Measurements from ENCODE around the gene GTPBP3.

The GTPBP3 gene

DNA sequence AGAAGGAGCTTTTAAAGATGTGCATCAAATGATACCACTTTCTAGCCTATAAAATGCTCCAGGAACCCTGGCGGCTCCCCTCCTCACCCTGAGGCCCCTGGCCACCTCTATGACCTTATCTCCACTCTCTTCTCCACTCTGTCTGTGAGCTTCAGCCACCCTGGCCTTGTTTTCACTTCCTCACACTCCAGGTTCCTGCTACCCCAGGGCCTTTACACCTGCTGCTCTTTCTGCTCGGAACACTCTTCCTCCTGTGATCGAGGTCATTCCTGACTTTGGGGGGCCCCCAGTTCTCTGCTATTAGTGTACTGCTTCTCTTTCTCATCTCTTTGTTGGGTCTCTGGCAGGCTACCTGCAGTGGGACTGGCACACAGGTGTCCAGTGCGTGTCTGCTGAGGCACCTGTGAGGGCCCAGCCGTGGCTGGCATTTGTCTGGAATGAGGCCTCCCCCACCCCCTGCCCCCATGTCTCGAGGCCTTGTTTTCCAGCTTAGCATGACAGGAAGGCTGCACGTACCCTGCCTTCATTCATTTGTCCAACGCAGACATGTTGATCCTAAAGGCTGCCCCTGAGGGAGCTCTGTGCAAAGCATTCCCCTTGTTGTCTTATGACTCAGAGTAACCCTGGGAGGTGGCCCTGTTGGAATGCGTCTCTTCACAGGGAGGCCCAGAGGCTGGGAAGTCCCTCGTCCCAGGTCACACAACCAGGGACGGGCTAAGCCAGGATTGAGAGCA, 25.7 kb upstream of the GTPBP3 start:
- peak overlapping the region; percentile 67 for H3K4me3 ChIP-seq (ENCODE audit: low read length)
- H3K9ac ChIP-seq (ENCODE audit: low read length) = peak overlapping the region; percentile 60
- peak; percentile 76 for DNase-seq (ENCODE audit: low read depth)
- peaks cover 25% of the 10 kb centered on the region for H3K36me3 ChIP-seq (ENCODE audit: control insufficient read depth, insufficient read depth, low read length, severe bottlenecking)
- peaks cover 29% of the 10 kb centered on the region for H3K4me1 ChIP-seq (ENCODE audit: control insufficient read depth, insufficient read depth, low read length)
- no peaks in the 10 kb centered on the region for H3K27me3 ChIP-seq (replicated peaks; ENCODE audit: control insufficient read depth, insufficient read depth, low read length)
- H3K9me3 ChIP-seq (ENCODE audit: control insufficient read depth, low read length) = no peaks in the 10 kb centered on the region

DNA sequence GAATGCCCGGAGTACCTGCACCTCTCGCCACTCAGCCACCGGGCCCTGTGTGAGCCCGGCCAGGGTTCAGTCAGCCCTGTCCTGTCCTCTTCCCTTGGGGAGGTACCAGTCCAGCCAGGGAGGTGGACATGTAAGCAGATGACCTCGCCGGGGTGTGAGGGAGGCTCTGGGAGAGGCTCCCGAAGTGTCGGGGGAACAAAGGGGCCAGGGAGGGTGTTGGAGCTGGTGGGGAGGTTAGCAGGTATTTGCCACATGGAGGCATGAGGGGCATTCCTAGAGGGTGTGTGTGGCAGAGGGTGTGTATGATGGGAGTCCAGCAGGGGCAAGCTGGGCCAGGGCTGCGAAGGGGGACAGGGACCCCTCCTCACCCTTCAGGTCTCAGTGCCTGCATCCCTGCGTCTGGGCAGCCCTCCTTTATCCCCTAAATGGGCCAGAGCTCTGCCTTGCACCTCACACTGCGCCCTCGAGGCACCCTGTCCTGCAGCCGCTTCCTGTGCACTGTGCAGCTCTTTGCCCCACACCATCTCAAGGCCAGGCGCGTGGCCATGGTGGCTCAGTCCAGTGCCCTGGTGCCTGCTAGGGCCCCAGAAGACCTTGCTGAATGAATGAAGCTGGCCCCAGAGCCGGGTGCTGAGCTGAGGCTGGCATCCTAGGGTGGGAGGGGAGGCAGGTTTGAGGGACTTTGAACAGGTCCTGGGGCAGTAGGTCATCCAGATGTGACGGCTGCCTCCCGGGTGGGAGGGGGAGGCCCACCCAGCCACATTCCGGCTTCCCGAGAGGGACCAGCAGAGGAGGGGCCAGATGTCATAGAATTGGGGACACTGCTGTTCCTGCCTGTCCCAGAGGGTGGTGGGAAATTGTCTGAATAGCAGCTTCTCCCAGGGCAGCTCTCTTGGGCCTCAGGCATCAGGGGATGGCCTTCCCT, 24.9 kb upstream of the GTPBP3 start:
- Histone ChIP-seq H3K9ac (ENCODE audit: low read length) (peak overlapping the region; percentile 60), H3K4me1 (ENCODE audit: control insufficient read depth, insufficient read depth, low read length) (peaks cover 26% of the 10 kb centered on the region), H3K4me3 (ENCODE audit: low read length) (peak overlapping the region; percentile 67)

DNA sequence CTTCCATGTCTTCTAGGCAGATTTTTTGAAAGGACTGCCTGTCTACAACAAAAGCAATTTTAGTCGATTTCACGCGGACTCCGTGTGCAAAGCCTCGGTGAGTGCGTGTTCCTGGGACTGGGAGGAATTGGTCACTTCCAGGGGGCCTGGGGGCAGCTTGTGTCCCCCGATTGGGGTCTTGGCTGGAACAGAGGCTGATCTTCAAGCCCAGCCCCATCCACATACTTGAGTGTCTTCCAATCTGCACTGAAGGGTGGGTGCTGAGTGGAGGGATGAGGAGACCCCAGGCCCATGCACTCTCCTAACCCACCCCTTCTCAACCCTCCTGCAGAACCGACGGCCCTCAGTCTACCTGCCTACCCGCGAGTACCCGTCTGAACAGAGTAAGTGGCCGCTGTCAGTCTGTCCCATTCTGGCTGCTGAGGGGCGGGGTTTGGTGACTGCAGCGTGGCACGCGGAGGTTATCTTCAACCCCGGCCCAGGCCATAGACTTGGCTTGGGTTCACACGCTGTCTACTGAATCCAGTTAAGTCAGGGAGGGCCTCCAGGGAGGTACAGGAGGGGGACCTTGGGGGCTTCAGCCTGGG, 23.3 kb upstream of the GTPBP3 start:
- DNase-seq (ENCODE audit: low read depth) = no peak
- peaks cover 28% of the 10 kb centered on the region for H3K36me3 ChIP-seq (ENCODE audit: control insufficient read depth, insufficient read depth, low read length, severe bottlenecking)
- no peak overlapping the region for H3K4me3 ChIP-seq (ENCODE audit: low read length)
- no peak overlapping the region for H3K9ac ChIP-seq (ENCODE audit: low read length)
- H3K9me3 ChIP-seq (ENCODE audit: control insufficient read depth, low read length) = no peaks in the 10 kb centered on the region
- H3K27me3 ChIP-seq (replicated peaks; ENCODE audit: control insufficient read depth, insufficient read depth, low read length) = no peaks in the 10 kb centered on the region
- H3K4me1 ChIP-seq (ENCODE audit: control insufficient read depth, insufficient read depth, low read length) = peaks cover 26% of the 10 kb centered on the region

More for the DNA sequence above, 24.9 kb upstream of the GTPBP3 start:
- Histone ChIP-seq H3K27me3 (replicated peaks; ENCODE audit: control insufficient read depth, insufficient read depth, low read length) (no peaks in the 10 kb centered on the region), H3K9me3 (ENCODE audit: control insufficient read depth, low read length) (no peaks in the 10 kb centered on the region), H3K36me3 (ENCODE audit: control insufficient read depth, insufficient read depth, low read length, severe bottlenecking) (peaks cover 25% of the 10 kb centered on the region)
- DNase-seq (ENCODE audit: low read depth) = no peak

DNA sequence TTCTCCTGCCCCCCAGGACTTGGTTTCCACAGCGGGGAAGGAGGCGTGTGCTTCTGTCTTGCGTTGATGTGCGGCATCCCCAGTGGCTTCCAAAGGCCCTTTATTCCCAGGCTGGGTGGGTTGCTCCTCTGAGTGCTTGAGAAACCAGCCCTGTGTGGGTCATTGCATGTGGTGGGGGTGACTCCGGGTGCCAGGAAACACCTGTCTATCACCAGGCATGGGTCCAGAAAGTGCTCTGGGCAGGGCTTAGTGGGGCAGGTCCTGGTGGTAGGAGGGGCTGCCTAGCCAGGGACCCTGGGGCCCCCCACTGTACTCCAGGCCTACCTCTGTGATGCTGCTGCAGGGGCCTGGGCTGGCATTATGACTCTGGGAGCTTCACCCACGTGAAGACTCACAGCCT, 18.4 kb upstream of the GTPBP3 start:
- Histone ChIP-seq H3K4me1 (ENCODE audit: control insufficient read depth, insufficient read depth, low read length) (peaks cover 16% of the 10 kb centered on the region), H3K9me3 (ENCODE audit: control insufficient read depth, low read length) (no peaks in the 10 kb centered on the region), H3K4me3 (ENCODE audit: low read length) (no peak overlapping the region), H3K9ac (ENCODE audit: low read length) (no peak overlapping the region), H3K27me3 (replicated peaks; ENCODE audit: control insufficient read depth, insufficient read depth, low read length) (no peaks in the 10 kb centered on the region), H3K36me3 (ENCODE audit: control insufficient read depth, insufficient read depth, low read length, severe bottlenecking) (peaks cover 53% of the 10 kb centered on the region)
- DNase-seq (ENCODE audit: low read depth) = no peak

DNA sequence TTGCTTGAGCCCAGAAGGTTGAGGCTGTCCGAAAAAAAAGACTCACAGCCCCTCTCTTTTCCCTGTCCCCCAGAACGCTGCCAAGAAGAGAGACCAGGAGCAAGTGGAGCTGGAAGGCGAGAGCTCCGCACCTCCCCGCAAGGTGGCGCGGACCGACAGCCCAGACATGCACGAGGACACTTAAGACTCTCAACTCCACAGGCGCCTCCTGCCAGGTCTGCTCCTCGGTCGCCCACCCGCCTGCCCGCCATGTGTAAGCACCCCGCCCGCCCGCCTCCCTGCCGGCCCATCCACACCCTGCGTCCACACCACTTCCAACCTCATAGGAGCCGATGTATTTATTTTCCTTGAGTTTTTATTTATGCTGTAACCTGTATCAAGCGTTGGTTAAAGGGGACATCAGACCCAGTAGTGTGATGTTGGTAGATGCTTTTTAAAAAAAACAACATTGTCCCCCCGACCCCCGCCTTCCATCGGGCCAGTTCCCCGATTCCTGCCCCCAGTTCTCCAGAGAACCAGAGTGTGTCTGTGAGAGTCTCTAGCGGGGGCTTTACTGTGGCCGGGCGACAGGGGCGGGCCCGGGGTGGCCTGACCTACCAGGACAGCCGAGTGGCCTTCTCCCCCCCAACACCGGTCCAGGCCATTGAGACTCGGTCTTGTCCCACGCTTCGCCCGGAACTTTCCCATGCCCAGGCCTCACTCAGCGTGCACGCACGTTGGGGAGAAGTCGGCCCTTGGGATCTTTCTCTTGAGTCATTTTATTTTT, 17.7 kb upstream of the GTPBP3 start:
- H3K36me3 ChIP-seq (ENCODE audit: control insufficient read depth, insufficient read depth, low read length, severe bottlenecking) = peaks cover 46% of the 10 kb centered on the region
- H3K4me1 ChIP-seq (ENCODE audit: control insufficient read depth, insufficient read depth, low read length) = peaks cover 16% of the 10 kb centered on the region
- no peak overlapping the region for H3K4me3 ChIP-seq (ENCODE audit: low read length)
- H3K9ac ChIP-seq (ENCODE audit: low read length) = no peak overlapping the region
- H3K9me3 ChIP-seq (ENCODE audit: control insufficient read depth, low read length) = no peaks in the 10 kb centered on the region
- DNase-seq (ENCODE audit: low read depth) = no peak
- no peaks in the 10 kb centered on the region for H3K27me3 ChIP-seq (replicated peaks; ENCODE audit: control insufficient read depth, insufficient read depth, low read length)

DNA sequence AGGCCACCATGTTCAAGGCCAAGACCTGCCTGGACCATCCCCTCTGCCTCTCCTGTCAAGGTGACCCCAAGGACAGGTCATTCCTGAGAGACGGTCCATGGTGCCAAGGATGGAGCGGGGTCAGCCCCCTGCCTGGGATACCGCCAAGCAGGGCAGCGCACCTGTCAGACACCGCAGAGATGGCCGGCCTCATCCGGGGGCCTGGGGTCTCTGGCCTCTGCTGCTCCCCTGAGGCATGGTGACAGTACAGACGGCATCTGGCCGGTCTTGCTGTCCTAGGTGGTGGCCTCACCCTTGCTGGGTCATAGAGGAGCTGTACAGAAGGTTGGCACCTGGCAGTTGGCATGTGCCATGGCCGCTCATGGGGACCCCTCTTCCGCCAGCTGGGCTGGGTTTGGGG, 16.9 kb upstream of the GTPBP3 start:
- peaks cover 20% of the 10 kb centered on the region for H3K4me1 ChIP-seq (ENCODE audit: control insufficient read depth, insufficient read depth, low read length)
- H3K9me3 ChIP-seq (ENCODE audit: control insufficient read depth, low read length) = no peaks in the 10 kb centered on the region
- no peak for DNase-seq (ENCODE audit: low read depth)
- peaks cover 40% of the 10 kb centered on the region for H3K36me3 ChIP-seq (ENCODE audit: control insufficient read depth, insufficient read depth, low read length, severe bottlenecking)
- H3K27me3 ChIP-seq (replicated peaks; ENCODE audit: control insufficient read depth, insufficient read depth, low read length) = no peaks in the 10 kb centered on the region
- H3K9ac ChIP-seq (ENCODE audit: low read length) = no peak overlapping the region
- no peak overlapping the region for H3K4me3 ChIP-seq (ENCODE audit: low read length)

DNA sequence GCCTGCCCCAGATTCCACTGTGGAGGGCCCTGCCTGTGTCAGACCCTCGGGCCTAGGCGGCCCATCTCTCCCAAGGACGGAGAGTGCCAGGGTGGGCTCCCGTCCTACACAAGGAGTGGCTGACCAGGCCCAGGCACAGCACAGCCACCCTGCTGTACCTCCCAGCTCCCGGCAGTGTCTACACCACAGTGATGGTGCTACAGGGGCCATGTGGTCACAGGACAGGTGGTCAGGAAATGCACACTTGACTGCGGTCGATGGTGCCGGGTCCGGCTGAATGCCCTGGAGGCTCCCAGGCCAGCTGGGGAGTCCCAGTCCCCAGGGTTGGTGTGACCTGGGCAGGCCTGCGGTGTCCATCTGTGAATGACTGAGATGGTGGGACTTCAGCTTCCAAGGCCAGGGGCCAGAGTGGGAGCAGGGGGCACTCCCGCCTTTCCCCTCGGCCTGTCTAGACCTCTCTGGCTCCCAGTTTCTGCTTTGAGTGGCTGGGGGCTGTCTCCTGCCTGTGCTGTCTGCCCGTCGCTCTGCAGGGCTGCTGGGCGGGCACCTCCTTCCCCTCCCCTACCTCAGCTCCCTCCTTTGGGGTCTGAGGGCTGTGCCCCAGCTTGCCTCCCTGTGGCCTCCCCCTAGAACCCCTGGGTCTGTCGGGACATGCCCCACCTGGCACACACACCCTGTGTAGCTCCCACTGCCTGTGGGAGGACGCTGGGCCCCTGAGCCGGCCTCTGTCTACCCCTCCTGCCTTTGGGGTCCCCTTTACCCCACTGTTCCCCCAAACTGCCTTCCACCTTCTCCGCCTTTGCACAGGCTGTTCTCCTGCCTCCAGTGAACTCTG, 15.5 kb upstream of the GTPBP3 start:
- peaks cover 33% of the 10 kb centered on the region for H3K36me3 ChIP-seq (ENCODE audit: control insufficient read depth, insufficient read depth, low read length, severe bottlenecking)
- no peaks in the 10 kb centered on the region for H3K27me3 ChIP-seq (replicated peaks; ENCODE audit: control insufficient read depth, insufficient read depth, low read length)
- peaks cover 34% of the 10 kb centered on the region for H3K4me1 ChIP-seq (ENCODE audit: control insufficient read depth, insufficient read depth, low read length)
- no peaks in the 10 kb centered on the region for H3K9me3 ChIP-seq (ENCODE audit: control insufficient read depth, low read length)
- H3K4me3 ChIP-seq (ENCODE audit: low read length) = no peak overlapping the region
- H3K9ac ChIP-seq (ENCODE audit: low read length) = peak overlapping the region; percentile 69
- DNase-seq (ENCODE audit: low read depth) = no peak

DNA sequence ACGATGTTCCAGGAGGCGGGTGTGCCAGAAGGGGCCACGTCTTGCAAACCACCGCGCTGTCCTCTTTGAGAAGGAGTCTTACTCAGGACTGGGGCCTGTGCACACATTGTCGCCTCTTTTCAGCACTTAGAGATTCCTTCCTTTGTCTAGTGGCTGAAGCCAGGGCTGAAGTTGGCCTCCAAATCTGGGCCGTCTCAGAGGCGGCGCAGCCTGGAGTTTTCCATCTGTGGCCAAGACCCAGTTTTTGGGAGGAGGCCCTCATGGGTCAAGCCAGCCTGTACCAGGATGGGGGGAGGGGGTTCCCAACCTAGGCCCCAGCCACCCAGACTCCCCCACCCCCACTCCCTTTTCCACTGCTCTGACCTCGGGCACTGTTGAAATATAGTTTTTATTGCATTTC, 14.5 kb upstream of the GTPBP3 start:
- Histone ChIP-seq H3K9me3 (ENCODE audit: control insufficient read depth, low read length) (no peaks in the 10 kb centered on the region), H3K9ac (ENCODE audit: low read length) (peak overlapping the region; percentile 69), H3K4me3 (ENCODE audit: low read length) (no peak overlapping the region), H3K36me3 (ENCODE audit: control insufficient read depth, insufficient read depth, low read length, severe bottlenecking) (peaks cover 33% of the 10 kb centered on the region), H3K27me3 (replicated peaks; ENCODE audit: control insufficient read depth, insufficient read depth, low read length) (no peaks in the 10 kb centered on the region), H3K4me1 (ENCODE audit: control insufficient read depth, insufficient read depth, low read length) (peaks cover 37% of the 10 kb centered on the region)
- DNase-seq (ENCODE audit: low read depth) = no peak

DNA sequence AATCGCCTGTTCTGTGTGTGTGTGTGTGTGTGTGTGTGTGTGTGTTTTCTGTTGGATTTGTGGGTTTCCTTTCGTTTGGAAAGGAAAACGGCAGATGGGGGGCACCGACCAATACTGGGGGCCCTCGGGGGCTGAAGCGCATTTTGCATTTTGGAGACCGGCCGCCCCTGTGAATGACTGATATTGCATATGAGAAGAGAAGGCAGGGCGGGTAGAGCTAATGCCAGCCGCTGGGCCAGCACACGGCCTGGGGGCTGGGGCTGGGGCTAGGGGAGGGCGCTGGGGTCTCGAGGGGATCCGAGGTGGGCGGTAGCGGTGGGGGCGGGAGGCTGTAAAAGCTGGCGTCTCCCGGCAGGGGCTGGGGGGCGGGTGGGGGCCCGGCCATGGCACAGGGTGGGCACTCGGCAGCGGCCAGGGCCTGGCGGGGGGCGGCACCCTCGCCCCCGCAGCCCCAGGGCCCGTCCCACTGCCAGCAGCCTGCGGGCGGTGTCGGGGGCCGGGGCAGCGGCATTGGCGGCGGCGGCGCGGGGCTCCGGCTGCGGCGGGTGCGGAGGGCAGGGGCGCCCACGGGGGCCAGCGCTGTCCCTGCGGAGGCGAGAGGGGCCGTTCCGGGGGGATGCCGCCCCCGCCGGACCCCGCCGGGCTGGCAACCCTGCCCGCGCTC, 13.9 kb upstream of the GTPBP3 start:
- H3K4me3 ChIP-seq (ENCODE audit: low read length) = no peak overlapping the region
- H3K9me3 ChIP-seq (ENCODE audit: control insufficient read depth, low read length) = no peaks in the 10 kb centered on the region
- H3K27me3 ChIP-seq (replicated peaks; ENCODE audit: control insufficient read depth, insufficient read depth, low read length) = no peaks in the 10 kb centered on the region
- DNase-seq (ENCODE audit: low read depth) = no peak
- peaks cover 37% of the 10 kb centered on the region for H3K4me1 ChIP-seq (ENCODE audit: control insufficient read depth, insufficient read depth, low read length)
- H3K9ac ChIP-seq (ENCODE audit: low read length) = peak overlapping the region; percentile 69
- peaks cover 33% of the 10 kb centered on the region for H3K36me3 ChIP-seq (ENCODE audit: control insufficient read depth, insufficient read depth, low read length, severe bottlenecking)

DNA sequence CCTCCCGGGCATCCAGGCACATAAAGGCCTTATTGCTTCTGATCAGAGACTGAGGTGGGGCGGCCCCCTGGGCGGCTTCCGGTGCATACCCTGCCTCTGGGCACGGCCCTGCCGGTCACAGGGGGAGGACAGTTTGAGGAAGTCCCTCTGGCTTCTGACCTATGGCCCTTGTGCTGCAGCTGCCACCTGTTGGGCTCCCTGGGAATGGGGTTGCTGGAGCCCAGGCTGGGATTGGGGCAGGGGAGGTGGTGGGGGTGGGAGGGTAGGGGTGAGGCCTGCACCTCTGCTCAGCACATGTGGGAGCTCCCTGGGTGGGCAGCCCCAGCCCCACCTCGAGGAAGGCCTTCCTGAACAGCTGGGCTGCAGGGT, 13.4 kb upstream of the GTPBP3 start:
- Histone ChIP-seq H3K4me1 (ENCODE audit: control insufficient read depth, insufficient read depth, low read length) (peaks cover 37% of the 10 kb centered on the region), H3K9ac (ENCODE audit: low read length) (no peak overlapping the region), H3K9me3 (ENCODE audit: control insufficient read depth, low read length) (no peaks in the 10 kb centered on the region), H3K27me3 (replicated peaks; ENCODE audit: control insufficient read depth, insufficient read depth, low read length) (no peaks in the 10 kb centered on the region), H3K36me3 (ENCODE audit: control insufficient read depth, insufficient read depth, low read length, severe bottlenecking) (peaks cover 33% of the 10 kb centered on the region), H3K4me3 (ENCODE audit: low read length) (no peak overlapping the region)
- DNase-seq (ENCODE audit: low read depth) = no peak

Data from adipocyte (in vitro differentiated cells).